WI38 (cell line): ENCODE results near the gene RET.

Experiments
- H3K4me3 ChIP-seq: 2 replicates; pipeline ENCODE4 v1.5.1; 2011; ENCODE audit warnings: low read depth, mild to moderate bottlenecking, control low read depth, low read length
- TF ChIP-seq, protein P1 (sequence below): IDR thresholded peaks from 2 replicates; pipeline ENCODE4 v1.5.1; 2012; ENCODE audit warnings: low read depth, mild to moderate bottlenecking, control low read depth, low read length

Gene RET

DNA sequence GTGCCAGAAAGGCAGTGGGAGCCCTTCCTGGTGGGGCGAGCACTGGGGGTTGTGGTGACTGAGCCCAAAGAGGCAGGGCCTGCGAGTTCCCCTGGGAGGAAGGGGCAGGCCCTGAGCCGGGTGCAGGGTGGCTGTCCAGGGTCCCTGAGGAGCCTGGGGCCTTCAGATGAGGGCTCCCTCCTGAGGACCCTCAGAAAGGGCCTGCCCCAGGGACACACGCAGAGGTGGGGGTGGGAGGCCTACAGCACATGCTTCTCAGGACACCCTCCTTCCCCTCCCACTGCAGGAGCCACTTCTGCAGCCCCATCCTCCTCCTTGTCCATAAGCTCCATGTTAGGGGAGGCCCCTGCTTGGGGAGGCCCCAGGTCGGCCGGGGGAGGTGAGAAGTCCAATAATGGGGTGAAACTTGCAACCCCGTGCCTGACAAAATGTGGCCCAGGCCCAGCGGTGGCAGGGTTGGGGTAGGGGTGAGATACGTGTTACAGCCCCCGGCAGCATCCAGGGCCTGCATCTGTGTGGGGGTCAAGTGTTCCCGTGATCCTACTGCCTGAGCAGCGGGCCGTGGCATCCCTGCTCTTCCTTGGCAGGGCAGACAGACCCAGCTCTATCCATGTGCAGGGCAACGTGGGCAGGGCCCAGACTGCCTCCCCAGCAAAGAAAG lies 31.8 kb upstream of the RET start:
- H3K4me3 ChIP-seq: no peak overlapping the region
- TF ChIP-seq, protein P1, sequence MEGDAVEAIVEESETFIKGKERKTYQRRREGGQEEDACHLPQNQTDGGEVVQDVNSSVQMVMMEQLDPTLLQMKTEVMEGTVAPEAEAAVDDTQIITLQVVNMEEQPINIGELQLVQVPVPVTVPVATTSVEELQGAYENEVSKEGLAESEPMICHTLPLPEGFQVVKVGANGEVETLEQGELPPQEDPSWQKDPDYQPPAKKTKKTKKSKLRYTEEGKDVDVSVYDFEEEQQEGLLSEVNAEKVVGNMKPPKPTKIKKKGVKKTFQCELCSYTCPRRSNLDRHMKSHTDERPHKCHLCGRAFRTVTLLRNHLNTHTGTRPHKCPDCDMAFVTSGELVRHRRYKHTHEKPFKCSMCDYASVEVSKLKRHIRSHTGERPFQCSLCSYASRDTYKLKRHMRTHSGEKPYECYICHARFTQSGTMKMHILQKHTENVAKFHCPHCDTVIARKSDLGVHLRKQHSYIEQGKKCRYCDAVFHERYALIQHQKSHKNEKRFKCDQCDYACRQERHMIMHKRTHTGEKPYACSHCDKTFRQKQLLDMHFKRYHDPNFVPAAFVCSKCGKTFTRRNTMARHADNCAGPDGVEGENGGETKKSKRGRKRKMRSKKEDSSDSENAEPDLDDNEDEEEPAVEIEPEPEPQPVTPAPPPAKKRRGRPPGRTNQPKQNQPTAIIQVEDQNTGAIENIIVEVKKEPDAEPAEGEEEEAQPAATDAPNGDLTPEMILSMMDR: no peak

GRCh38 chr10:43045631-43046287 lies 31.1 kb upstream of the RET start:
- H3K4me3 ChIP-seq: no peak overlapping the region
- TF ChIP-seq, protein P1: no peak

GRCh38 chr10:43046288-43046991 lies 30.4 kb upstream of the RET start:
- TF ChIP-seq, protein P1: no peak
- no peak overlapping the region for H3K4me3 ChIP-seq

GRCh38 chr10:43047288-43047970 lies 29.4 kb upstream of the RET start:
- TF ChIP-seq, protein P1: no peak

GRCh38 chr10:43048301-43049051 lies 28.4 kb upstream of the RET start:
- H3K4me3 ChIP-seq: no peak overlapping the region
- TF ChIP-seq, protein P1: no peak

More at GRCh38 chr10:43047288-43047970, 29.4 kb upstream of the RET start:
- no peak overlapping the region for H3K4me3 ChIP-seq

DNA sequence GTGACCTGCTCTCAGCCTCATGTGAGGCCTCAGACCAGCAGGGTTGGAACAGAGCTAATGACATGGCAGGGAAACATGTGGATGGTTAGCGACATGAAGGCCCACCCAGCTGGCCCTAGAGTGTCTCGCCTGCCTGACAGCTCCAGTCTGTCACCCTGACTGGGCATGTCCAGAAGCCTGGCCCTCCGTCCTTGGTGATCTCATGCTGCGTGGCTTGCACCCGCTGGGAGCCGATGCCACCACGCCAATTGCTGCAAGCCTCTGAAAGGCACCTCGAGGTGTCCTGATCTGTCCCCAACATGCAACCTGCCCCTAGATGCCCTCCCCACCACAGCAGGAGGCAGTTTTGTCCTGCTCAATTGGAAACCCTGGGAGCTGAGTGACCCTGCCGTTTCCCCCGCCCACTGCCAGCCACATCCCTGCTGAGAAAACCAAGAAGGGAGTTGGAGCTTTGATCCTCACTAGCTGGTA lies 27.8 kb upstream of the RET start:
- H3K4me3 ChIP-seq: no peak overlapping the region
- TF ChIP-seq, protein P1: no peak
